ENCODE results near the gene ULK4. TPM values are rescaled to one million over a fixed set of nuclear protein-coding genes. Genes with fewer than 3 reads are reported as not detected.
"Not testable (repeated sequence)": the region's sequence is repeated elsewhere in the genome, so short reads cannot be mapped to it uniquely, and the experiment has no call there.

Gene ULK4
- total RNA-seq, 4 donors from 2014 or later, result 3.2 to 18.7 (median 12.6) TPM

DNA sequence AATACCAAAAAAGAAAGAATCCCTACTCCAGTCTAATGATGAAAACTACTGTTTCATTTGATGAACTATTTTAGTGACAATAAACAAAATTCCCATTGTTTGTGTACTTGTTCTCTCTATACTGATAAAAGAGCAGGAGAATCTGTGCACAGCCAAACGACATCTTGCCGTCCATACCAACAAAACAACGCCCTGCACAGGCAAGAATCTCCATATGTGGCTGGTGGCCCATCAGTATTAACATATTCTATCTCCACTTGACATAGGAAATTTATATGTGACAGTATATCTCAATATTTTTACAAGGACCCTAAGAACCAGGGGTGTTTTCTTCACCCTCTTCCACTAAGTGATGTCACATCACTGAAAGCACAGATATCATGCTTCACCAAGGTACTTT, 279.5 kb downstream of the ULK4 start:
- intact Hi-C loops (cut with DNase I; ENCODE audit: low total_unique reads), result no loop called here
- 85 to 93% methylated on average over 3 of the region's 3 CpGs for WGBS, 2 donors
- DNase-seq (ENCODE audit: low spot score in 2 of 2), result no peak
- H3K4me3 ChIP-seq (ENCODE audit: low read depth, poor library complexity, severe bottlenecking), result no peak overlapping the region
- TF ChIP-seq, protein P1, sequence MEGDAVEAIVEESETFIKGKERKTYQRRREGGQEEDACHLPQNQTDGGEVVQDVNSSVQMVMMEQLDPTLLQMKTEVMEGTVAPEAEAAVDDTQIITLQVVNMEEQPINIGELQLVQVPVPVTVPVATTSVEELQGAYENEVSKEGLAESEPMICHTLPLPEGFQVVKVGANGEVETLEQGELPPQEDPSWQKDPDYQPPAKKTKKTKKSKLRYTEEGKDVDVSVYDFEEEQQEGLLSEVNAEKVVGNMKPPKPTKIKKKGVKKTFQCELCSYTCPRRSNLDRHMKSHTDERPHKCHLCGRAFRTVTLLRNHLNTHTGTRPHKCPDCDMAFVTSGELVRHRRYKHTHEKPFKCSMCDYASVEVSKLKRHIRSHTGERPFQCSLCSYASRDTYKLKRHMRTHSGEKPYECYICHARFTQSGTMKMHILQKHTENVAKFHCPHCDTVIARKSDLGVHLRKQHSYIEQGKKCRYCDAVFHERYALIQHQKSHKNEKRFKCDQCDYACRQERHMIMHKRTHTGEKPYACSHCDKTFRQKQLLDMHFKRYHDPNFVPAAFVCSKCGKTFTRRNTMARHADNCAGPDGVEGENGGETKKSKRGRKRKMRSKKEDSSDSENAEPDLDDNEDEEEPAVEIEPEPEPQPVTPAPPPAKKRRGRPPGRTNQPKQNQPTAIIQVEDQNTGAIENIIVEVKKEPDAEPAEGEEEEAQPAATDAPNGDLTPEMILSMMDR (IDR thresholded peaks at IDR 0.05), result no peak
- no peak for TF ChIP-seq POLR2A (IDR thresholded peaks at IDR 0.05)

DNA sequence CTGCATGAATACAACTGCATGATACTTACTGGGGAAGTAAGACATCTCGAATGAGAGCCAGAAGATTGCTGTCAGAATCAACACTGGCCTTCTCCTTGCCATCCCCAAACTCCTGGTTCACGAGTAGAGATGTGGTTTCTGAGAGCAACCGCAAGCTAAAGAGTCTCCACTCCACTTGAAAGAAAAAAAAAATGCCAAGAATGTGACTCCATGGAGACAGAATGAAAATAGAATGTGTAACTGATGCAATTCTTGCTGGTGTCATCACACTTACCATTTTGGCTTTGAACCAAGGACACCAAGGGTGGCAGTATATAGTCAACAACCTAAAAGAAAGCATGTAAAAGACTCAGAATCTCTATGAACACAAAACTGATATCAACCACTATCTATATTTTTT, 280.4 kb downstream of the ULK4 start:
- no peak for DNase-seq (ENCODE audit: low spot score in 2 of 2)
- 57 to 63% methylated on average over 3 of the region's 3 CpGs for WGBS, 2 donors
- TF ChIP-seq POLR2A (IDR thresholded peaks at IDR 0.05), result no peak
- TF ChIP-seq, protein P1 (IDR thresholded peaks at IDR 0.05), result no peak
- intact Hi-C loops (cut with DNase I; ENCODE audit: low total_unique reads), result no loop called here
- no peak overlapping the region for H3K4me3 ChIP-seq (ENCODE audit: low read depth, poor library complexity, severe bottlenecking)

- H3K4me3 ChIP-seq (ENCODE audit: low read depth, poor library complexity, severe bottlenecking), result no peak overlapping the region
- 97 to 100% methylated on average over 1 of the region's 1 CpG for WGBS, 2 donors
- TF ChIP-seq POLR2A (IDR thresholded peaks at IDR 0.05), result no peak
- TF ChIP-seq, protein P1 (IDR thresholded peaks at IDR 0.05), result no peak
- intact Hi-C loops (cut with DNase I; ENCODE audit: low total_unique reads), result no loop called here
- DNase-seq (ENCODE audit: low spot score in 2 of 2), result no peak
Observed at GRCh38 chr3:41679374-41679773, 282.5 kb downstream of the ULK4 start.

DNA sequence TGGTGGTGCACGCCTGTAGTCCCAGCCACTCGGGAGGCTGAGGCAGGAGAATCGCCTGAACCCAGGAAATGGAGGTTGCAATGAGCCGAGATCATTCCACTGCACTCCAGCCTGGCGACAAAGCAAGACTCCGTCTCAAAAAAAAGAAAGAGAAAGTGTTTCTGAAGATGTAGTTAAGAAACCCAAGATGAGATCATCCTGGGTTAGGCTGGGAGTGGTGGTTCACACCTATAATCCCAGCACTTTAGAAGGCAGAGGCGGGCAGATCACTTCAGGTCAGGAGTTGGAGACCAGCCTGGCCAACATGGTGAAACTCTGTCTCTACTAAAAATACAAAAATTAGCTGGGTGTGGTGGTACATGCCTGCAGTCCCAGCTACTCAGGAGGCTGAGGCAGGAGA, 286.8 kb downstream of the ULK4 start:
- 94 to 96% methylated on average over 7 of the region's 7 CpGs for WGBS, 2 donors
- intact Hi-C loops (cut with DNase I; ENCODE audit: low total_unique reads); H3K4me3 ChIP-seq (ENCODE audit: low read depth, poor library complexity, severe bottlenecking); DNase-seq (ENCODE audit: low spot score in 2 of 2): not testable (repeated sequence)

- no peak for DNase-seq (ENCODE audit: low spot score in 2 of 2)
- no peak for TF ChIP-seq POLR2A (IDR thresholded peaks at IDR 0.05)
- TF ChIP-seq, protein P1 (IDR thresholded peaks at IDR 0.05), result no peak
Observed at GRCh38 chr3:41674449-41674848, 287.5 kb downstream of the ULK4 start.

GRCh38 chr3:41673650-41674049, 288.3 kb downstream of the ULK4 start:
- no peak overlapping the region for H3K4me3 ChIP-seq (ENCODE audit: low read depth, poor library complexity, severe bottlenecking)
- no peak for DNase-seq (ENCODE audit: low spot score in 2 of 2)
- TF ChIP-seq, protein P1 (IDR thresholded peaks at IDR 0.05), result no peak
- no peak for TF ChIP-seq POLR2A (IDR thresholded peaks at IDR 0.05)
- intact Hi-C loops (cut with DNase I; ENCODE audit: low total_unique reads), result no loop called here
- 65 to 68% methylated on average over 2 of the region's 2 CpGs for WGBS, 2 donors

More at GRCh38 chr3:41674449-41674848, 287.5 kb downstream of the ULK4 start:
- 92 to 93% methylated on average over 4 of the region's 4 CpGs for WGBS, 2 donors
- intact Hi-C loops (cut with DNase I; ENCODE audit: low total_unique reads), result no loop called here
- H3K4me3 ChIP-seq (ENCODE audit: low read depth, poor library complexity, severe bottlenecking), result no peak overlapping the region

All from lower leg skin (tissue), 4 donors.